Adrenal gland (tissue), 12 donors: ENCODE measurements around the gene FAF1. TPM values are rescaled to one million over a fixed set of nuclear protein-coding genes. Genes with fewer than 3 reads are reported as not detected.
"Not testable (repeated sequence)": the region's sequence is repeated elsewhere in the genome, so short reads cannot be mapped to it uniquely, and the experiment has no call there.

Source experiments
- DNase-seq, 7 donors: peaks; one replicate each; pipeline ENCODE4 v3.0.0-alpha.2; 2019 to 2020
- H3K27ac ChIP-seq, 5 donors: fragments of 200-600 bp; sonication (generic) in 4 of 5; 1 replicate in 3 of 5; 2 replicates in 2 of 5; pipeline versions ENCODE4 v1.5.1 to v1.8.0; 2016 to 2020; ENCODE audit warnings: mild to moderate bottlenecking in 1 of 5
- H3K27me3 ChIP-seq: fragments of 200-600 bp; 2 replicates; pipeline ENCODE4 v1.8.0; 2021
- H3K36me3 ChIP-seq, 2 donors: fragments of 200-600 bp; replicated peaks in 1 of 2; 1 replicate in 1 of 2; 2 replicates in 1 of 2; pipeline versions ENCODE4 v1.5.1 to v1.8.0; 2018 to 2022
- H3K4me1 ChIP-seq, 2 donors: fragments of 200-600 bp; replicated peaks in 1 of 2; 1 replicate in 1 of 2; 2 replicates in 1 of 2; pipeline versions ENCODE4 v1.5.1 to v1.8.0; 2018 to 2021
- H3K4me3 ChIP-seq, 4 donors: fragments of 200-600 bp; sonication (generic) in 3 of 4; one replicate each; pipeline ENCODE4 v1.5.1; 2016 to 2018
- H3K9me3 ChIP-seq, 3 donors: fragments of 200-600 bp; sonication (generic) in 1 of 3; replicated peaks in 1 of 3; 1 replicate in 2 of 3; 2 replicates in 1 of 3; pipeline versions ENCODE4 v1.5.1 to v1.8.0; 2016 to 2021
- POLR2A ChIP-seq, 2 donors: fragments of 450-650 bp; IDR thresholded peaks; one replicate each; pipeline ENCODE4 v1.6.1; 2017; ENCODE audit warnings: antibody characterized with exemption in 2 of 2, mild to moderate bottlenecking in 2 of 2, moderate library complexity in 1 of 2
- WGBS, 4 donors: extraction: QIAGEN DNeasy Blood & Tissue Kit in 2 of 4; methylation state at CpG; one replicate each; pipeline versions ENCODE4 v1.1.5 to v1.1.7; 2013 to 2017; 5-methylcytosine and 5-hydroxymethylcytosine counted together
- intact Hi-C, 2 donors: fragments of 100-400 bp; cut with DNase I; formaldehyde crosslinking; loops; one replicate each; pipeline versions ENCODE4 v1.14.1 to v1.15.0; 2022 to 2023
- polyA plus RNA-seq, 3 donors: library from polyadenylated mRNA; stranded (reverse); fragments of 200-250 nt in 2 of 3; fragments of 350-450 nt in 1 of 3; fragmentation: Illumina TruSeq in 1 of 3; extraction: RNeasy Lipid Tissue Mini Kit (QIAGEN cat#74804) in 1 of 3; gene quantifications; one replicate each; pipeline ENCODE4 v1.2.3, GENCODE V29; 2013 to 2014
- total RNA-seq, 9 donors: library from RNA; depleted of rRNA in 4 of 9; stranded (reverse); fragments of >200 nt in 4 of 9; fragments of 120-200 nt in 1 of 9; fragmentation: NEBNext Ultra II Directional in 1 of 9; extraction: Animal tissue kit (Norgen Biotek cat#: 25700) in 1 of 9; gene quantifications; one replicate each; pipeline versions ENCODE4 v1.1.0 to v1.2.4, GENCODE V29; 2013 to 2023
- TF ChIP-seq, protein P1 (sequence below), 6 experiments: fragments of 450-650 bp in 4 of 6; fragments of 200-600 bp in 2 of 6; sonication (generic) in 1 of 6; IDR thresholded peaks; 1 replicate in 5 of 6; 2 replicates in 1 of 6; pipeline versions ENCODE4 v1.5.1 to v1.8.0; 2016 to 2021; ENCODE audit warnings: antibody characterized with exemption in 6 of 6, mild to moderate bottlenecking in 2 of 6, moderate library complexity in 1 of 6
- donor health status: healthy with polysubstance abuse.
- donor health status: Bipolar disorder and iron deficiency.
- donor health status: DM: yes; HTN: yes; CAD: no.
- donor health status: DM: no; HTN: no; CAD: no.
- donor health status: DM: no; HTN: no; CAD: no.
- donor health status: DM: yes; HTN: yes; CAD: no.

Gene FAF1
- total and polyA plus RNA-seq, 12 donors: 23.4 to 88.4 (median 44.5) TPM

DNA sequence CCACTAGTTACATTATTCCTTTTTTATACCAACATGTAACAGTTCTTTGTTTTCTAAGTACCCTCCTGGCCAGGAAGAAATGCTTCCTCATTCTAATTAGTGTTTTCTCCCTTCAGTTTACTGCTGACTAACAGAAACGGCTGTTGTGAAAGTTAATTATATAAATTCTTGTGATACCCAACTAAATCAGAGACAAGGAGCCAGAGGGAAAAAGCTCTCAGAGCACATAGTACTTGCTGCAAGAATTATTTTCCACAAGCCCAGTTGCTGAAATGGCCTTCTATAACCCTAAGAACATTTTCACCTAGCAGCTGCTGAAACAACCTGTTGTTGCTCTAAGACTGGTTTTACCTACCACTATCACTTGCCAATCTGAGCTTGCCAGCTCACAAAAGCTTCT is 82.4 kb downstream of the FAF1 start:
- Histone ChIP-seq H3K27ac (no peak overlapping the region), H3K9me3 (no peaks in the 10 kb centered on the region), H3K4me3 (no peak overlapping the region), H3K27me3 (no peaks in the 10 kb centered on the region), H3K36me3 (no peaks in the 10 kb centered on the region), H3K4me1 (peaks cover 5 to 10% of the 10 kb centered on the region in 2 donors)
- DNase-seq: no peak
- TF ChIP-seq POLR2A (IDR thresholded peaks at IDR 0.05): no peak
- TF ChIP-seq, protein P1, sequence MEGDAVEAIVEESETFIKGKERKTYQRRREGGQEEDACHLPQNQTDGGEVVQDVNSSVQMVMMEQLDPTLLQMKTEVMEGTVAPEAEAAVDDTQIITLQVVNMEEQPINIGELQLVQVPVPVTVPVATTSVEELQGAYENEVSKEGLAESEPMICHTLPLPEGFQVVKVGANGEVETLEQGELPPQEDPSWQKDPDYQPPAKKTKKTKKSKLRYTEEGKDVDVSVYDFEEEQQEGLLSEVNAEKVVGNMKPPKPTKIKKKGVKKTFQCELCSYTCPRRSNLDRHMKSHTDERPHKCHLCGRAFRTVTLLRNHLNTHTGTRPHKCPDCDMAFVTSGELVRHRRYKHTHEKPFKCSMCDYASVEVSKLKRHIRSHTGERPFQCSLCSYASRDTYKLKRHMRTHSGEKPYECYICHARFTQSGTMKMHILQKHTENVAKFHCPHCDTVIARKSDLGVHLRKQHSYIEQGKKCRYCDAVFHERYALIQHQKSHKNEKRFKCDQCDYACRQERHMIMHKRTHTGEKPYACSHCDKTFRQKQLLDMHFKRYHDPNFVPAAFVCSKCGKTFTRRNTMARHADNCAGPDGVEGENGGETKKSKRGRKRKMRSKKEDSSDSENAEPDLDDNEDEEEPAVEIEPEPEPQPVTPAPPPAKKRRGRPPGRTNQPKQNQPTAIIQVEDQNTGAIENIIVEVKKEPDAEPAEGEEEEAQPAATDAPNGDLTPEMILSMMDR (IDR thresholded peaks at IDR 0.05): no peak
- WGBS, 4 donors: 48 to 56% (median 51%) methylated on average over 1 of the region's 1 CpG
- intact Hi-C loops: loop anchor here in 1 of 2 donors (10.0 kb wide), 1 partner anchor 307 kb away; no protein-coding TSS in a partner anchor

DNA sequence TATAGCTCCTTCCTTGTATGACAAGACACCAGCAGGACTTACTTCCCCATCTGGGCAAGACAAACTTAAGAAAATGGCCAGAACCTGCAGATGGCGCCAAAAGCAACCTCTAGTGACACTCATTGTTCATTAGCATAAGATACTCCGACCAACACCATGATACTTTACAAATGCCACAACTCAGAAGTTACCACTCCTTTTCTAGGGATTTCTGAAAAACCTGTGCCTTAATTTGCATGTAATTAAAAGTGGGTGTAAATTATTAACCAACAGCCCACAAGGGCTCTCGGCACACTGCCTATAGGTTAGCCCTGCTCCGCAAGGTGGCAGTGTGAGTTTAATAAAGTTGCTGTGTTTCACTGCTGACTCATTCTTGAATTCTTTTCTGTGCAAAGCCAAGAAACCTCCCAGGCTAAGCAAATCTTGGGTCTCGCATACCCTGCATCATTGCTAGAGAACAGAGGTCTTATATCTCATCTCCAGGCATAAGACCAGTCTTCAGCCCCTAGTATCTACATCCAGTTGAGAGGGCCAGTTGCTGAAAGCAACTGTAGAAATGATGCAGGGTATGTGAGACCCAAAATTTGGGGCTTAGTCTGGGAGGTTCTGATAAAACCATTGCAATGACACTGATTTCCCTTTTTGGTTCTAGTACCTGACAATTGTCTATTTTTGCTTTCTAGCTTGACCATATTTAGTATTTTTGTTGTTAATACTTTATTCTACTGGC is 86.4 kb downstream of the FAF1 start:
- no peak overlapping the region for H3K27ac ChIP-seq
- no peaks in the 10 kb centered on the region for H3K36me3 ChIP-seq
- H3K9me3 ChIP-seq: no peaks in the 10 kb centered on the region
- no peak for TF ChIP-seq POLR2A (IDR thresholded peaks at IDR 0.05)
- TF ChIP-seq, protein P1 (IDR thresholded peaks at IDR 0.05): peak; percentile 38 to 65 (median 49)
- intact Hi-C loops: loop anchor here in 1 of 2 donors (10.0 kb wide), 1 partner anchor 311 kb away; no protein-coding TSS in a partner anchor
- no peak overlapping the region for H3K4me3 ChIP-seq
- no peaks in the 10 kb centered on the region for H3K4me1 ChIP-seq
- peak; percentile 53 to 87 (median 60) for DNase-seq
- H3K27me3 ChIP-seq: no peaks in the 10 kb centered on the region
- 59 to 66% (median 61%) methylated on average over 5 of the region's 5 CpGs for WGBS, 4 donors

DNA sequence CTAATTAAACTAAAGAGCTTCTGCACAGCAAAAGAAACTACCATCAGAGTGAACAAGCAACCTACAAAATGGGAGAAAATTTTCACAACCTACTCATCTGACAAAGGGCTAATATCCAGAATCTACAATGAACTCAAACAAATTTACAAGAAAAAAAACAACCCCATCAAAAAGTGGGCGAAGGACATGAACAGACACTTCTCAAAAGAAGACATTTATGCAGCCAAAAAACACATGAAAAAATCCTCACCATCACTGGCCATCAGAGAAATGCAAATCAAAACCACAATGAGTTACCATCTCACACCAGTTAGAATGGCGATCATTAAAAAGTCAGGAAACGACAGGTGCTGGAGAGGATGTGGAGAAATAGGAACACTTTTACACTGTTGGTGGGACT is 95.2 kb downstream of the FAF1 start:
- H3K27ac ChIP-seq, H3K4me3 ChIP-seq, H3K4me1 ChIP-seq, H3K9me3 ChIP-seq, DNase-seq, intact Hi-C loops, H3K36me3 ChIP-seq, H3K27me3 ChIP-seq: not testable (repeated sequence)
- 85 to 100% (median 99%) methylated on average over 2 to 3 of the region's 3 CpGs for whole genome bisulfite sequencing, 4 donors

DNA sequence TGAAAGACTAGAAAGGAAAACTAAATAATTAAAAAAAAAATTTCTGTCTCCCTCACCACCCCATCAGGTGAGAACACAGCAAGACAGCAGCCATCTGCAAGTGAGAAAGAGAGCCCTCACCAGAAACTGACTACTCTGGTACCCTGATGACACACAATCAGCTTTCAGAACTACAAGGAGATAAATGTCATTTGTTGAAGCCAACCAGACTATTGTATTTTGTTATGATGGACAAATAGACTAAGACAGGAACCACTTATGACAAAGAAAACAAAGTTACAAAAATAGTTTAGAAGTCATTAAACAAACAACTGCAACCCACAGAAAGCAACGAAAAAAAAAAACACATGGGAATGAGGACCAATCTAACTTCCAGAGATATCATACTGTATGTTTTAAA is 98.3 kb downstream of the FAF1 start:
- TF ChIP-seq, protein P1 (IDR thresholded peaks at IDR 0.05): no peak
- no peak for TF ChIP-seq POLR2A (IDR thresholded peaks at IDR 0.05)
- no peak for DNase-seq
- 66 to 76% (median 71%) methylated on average over 1 of the region's 1 CpG for WGBS, 4 donors
- Histone ChIP-seq H3K9me3 (no peaks in the 10 kb centered on the region), H3K27me3 (no peaks in the 10 kb centered on the region), H3K4me3 (no peak overlapping the region), H3K27ac (no peak overlapping the region), H3K4me1 (no peaks in the 10 kb centered on the region), H3K36me3 (no peaks in the 10 kb centered on the region)
- intact Hi-C loops: no loop called here

DNA sequence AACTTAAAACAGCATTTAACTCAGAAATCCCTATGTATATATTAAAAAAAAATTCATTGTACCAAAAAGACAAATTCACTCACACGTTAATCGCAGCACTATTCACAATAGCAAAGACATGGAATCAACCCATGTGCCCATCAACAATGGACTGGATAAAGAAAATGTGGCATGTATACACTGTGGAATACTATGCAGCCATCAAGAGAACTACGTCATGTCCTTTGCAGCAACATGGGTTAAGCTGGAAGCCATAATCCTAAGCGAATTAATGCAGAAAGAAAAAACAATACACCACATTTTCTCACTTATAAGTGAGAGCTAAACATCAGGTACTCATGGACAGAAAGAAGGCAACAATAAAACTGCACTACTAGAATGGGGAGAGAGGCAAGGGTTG is 99.4 kb downstream of the FAF1 start:
- WGBS, 4 donors: 95 to 99% (median 98%) methylated on average over 4 of the region's 4 CpGs
- intact Hi-C loops: no loop called here

More for the DNA sequence above, 99.4 kb downstream of the FAF1 start:
- no peaks in the 10 kb centered on the region for H3K36me3 ChIP-seq
- no peak overlapping the region for H3K27ac ChIP-seq
- no peak for DNase-seq
- H3K27me3 ChIP-seq: no peaks in the 10 kb centered on the region
- no peak overlapping the region for H3K4me3 ChIP-seq
- no peaks in the 10 kb centered on the region for H3K4me1 ChIP-seq
- no peaks in the 10 kb centered on the region for H3K9me3 ChIP-seq
- no peak for TF ChIP-seq POLR2A (IDR thresholded peaks at IDR 0.05)
- TF ChIP-seq, protein P1 (IDR thresholded peaks at IDR 0.05): no peak
